ENCODE data around the gene PIK3AP1.
A peak's percentile ranks its signal among the peaks of the same experiment; 100 is the strongest.
"Not testable (repeated sequence)": the region's sequence is repeated elsewhere in the genome, so short reads cannot be mapped to it uniquely, and the experiment has no call there.

PIK3AP1 gene

DNA sequence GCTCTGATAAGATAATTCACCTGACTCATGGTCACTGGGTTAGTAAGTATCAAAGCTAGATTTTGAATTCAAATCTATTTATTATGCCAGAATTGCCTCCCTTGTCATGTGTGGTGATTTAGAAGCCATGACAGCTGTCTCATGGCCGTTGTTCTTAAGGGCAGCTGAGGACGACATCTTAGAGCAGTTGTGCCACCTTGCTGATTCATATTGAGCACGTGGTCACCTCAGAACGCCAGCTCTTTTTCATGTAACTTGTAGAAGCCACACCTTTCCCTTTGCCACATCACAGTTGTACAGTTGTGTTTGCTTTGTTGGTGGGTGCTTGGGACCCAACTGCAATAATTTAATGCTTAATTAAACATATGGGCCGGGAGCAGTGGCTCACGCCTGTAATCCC is 4.3 kb upstream of the PIK3AP1 start:
- no peak for DNase-seq

DNA sequence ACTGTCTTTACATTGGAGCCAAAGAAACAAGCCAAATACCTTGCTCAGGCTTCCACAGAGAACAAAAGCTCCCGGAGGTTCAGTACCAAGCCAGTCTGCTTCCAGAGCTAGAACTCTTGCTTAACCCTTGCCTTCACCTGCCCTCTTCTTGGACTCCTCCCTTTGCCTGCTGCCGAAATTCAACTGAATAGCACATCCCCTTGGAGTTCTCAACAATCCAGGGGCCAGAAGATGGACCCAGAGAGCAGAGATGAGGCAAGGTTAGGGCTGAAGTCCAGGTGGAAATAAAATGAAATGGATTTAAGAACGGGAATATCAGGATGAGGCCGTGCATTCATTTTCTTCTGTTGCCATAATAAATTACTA is 876 bp upstream of the PIK3AP1 start:
- no peak for DNase-seq

DNA sequence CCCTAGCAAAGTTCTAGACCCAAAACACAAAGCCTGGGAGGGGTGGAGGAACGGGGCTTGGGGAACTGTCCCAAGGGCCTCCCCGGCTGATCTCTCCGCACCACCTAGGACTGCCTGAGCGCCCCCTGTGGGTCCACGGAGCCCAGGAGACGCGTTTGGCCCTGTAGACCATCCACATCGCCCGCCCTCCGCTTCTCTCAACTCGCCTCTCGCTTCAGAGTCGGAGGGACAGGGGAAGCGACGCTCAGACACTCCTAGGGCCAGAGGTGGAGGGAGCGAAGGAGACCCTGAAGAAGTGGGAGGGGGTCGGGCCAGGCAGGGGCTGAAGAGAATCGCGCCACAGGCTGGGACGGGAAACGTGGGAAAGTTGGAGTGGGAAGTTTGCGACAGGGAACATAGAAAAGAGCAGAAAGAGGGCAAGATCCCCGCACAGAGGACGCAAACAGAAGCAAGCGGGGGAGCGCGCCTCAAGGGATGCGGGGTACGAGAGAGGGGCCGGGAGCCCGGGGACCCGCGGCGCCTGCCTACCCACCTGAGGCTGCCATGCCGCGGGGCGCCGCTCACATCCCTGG is 378 bp downstream of the PIK3AP1 start:
- peak; percentile 88 to 94 (median 92) for DNase-seq

DNA sequence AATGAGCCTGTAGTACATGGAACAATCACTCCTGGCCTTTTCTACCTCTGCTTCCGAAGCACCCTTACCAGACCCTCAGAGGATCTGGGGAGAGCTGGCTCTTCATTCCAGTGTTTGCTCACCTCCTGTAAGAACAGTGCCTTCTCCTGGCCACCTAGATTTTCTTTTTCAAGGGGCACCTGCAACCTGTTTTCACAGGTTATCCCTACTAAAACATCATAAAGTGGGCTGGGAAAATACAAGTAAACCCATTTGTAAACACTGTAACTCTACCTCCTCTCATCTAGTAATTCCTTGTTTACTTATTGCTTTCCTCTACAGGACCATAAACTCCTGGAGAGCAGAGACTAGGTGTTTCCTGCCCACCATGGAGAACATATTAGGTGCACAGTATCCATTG is 1.1 kb downstream of the PIK3AP1 start:
- no peak for DNase-seq

DNA sequence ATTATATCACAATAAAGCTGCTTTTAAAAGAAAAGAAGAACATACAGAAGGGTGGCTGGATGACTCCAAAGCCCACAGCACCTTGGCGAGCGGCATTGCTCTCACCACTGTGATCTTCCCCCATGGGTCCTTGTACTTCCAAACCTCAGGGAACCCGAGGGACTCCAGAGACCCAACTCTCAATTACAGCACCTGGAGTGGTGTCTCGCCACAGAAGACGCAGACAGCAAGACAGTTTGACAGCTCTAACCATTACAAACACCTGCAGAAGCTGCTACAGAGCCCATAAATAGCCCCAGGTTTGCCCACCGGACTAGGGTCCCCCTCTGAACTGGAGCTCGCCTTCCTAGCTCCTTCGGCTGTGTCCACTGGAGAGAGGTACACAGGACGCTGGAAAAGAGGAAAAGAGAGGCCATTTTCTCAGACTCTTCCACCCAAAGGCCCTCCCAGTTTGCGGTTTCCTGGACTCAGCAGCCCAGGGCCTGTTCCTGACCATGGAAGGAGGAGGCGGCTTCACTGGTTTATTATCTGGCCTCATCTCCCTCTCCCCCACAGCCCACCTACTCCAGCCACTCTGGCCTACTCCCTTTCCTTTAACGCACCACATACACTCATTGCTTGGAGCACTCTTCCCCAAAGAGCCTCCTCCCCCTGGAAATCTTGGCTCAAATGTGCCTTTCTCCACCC is 1.9 kb downstream of the PIK3AP1 start:
- DNase-seq = peak; percentile 55 to 66 (median 64)

DNA sequence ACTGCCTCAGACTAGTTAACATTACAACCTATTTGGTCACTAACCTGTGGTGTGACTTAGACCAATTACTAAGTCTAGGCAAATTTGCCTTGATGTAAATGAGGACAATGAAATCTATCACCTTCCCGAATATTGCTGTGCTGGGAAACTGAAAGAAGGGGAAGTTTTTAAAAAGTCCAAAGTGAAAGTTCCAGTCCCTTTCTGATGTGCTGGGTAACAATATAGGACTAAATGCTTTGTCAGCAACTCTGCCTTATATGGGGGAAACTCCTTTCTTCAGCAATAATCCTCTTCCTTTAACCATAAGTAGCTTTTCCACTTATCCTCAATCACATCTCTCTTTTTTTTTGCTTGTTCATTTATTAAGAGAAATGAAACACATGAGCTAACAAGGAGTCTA is 3.9 kb downstream of the PIK3AP1 start:
- DNase-seq = peak; percentile 34 to 87 (median 64)

DNA sequence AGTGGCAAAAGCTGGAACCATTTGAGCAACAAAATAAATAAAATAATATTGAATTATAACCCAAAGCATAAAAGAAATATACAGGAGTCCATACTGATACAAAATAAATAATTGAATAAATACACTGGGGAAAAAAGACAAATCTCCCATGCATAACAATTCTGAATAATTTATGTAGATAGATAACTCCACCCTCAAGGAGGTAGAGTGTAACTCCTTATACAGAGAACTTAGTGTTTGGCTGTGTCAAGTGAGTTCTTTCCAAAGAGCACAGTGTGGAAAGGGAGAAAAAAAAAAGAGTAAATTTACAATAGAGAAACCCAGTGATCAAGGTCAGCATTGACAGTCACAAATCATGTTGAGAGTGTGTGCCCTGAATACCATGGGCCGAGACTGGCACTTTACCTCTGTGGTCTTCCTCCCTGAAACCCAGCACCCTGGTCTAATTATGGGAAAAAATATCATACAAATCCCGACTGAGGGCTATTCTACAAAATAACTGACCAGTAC is 5.5 kb downstream of the PIK3AP1 start:
- DNase-seq = no peak

DNA sequence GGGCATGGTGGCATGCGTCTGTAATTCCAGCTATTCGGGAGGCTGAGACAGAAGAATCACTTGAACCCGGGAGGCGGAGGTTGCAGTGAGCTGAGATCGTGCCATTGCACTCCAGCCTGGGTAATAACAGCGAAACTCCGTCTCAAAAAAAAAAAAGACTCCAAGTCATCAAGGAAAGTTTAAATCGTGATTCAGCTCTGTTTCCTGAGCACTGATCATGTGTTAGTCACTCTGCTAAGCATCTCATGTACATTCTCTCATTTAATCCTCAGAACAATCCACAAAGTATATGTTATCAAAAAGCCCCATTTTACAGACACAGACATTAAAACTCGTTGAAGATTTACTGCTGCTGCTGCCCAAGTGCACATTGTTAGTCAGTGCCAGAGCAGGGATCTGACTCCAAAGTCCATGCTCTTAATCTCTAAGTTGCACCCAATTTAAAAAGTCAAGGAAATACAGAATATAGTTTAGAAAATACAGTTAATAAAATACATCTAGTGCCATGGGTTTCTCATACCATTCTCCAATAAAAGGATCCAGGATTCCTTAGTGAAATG is 6.2 kb downstream of the PIK3AP1 start:
- peak in 3 of 4 experiments; percentile 30 to 65 (median 51) for DNase-seq

DNA sequence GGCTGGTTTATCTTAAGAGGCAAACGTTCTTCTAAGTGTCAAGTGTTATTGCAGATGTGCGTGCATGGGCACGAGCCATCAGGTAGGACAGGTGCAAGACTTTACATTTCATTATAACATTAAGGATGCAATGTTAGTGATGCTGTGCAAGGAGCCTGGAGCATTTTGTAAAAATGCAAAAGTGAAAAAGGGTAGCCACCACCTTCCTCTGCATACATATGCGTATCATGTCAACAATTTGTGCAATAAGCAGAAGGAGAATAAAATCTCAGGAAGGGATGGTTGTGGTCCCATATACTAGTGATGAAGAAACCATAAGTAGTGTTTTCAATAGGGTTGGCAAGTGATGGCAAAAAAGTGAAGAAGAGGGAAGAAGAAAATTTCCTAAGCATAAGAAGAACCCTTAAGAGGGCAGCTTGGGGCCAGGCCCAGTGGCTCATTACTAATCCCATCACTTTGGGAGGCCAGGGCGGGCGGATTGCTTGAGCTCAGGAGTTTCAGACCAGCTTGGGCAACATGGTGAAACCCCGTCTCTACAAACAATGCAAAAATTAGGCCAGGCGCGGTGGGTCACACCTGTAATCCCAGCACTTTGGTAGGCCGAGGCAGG is 7.5 kb downstream of the PIK3AP1 start:
- DNase-seq = no peak

DNA sequence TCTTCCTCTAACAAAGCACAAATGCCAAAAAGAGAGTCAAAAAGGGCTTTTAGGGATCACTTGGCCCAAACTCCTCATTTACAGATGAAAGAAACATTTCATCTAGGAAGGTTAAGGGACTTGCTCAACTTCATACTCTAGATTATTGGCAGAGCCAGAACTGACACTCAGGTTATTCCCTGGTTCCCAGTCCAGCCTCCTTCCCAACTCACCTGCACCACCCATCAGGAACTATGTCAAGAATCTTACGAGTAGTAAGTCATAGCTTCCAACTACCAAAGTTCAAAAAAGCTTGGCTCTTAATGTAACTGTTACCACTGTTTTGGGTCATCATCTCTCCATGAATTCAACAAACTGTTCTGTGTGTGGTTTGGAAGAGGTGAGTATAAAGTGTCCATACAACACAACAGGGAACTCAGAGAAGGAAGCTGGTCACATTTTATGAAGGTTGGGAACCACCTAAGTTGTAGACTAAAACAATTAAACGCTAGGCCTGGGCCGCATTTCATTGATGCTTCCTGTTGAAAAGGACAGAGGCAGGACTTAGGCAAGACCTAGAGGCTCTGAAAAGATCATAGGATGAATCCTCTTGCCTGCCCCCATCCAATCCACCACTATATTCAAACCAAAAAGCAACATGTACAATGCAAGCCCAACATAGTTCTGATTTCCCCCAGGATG is 9.1 kb downstream of the PIK3AP1 start:
- DNase-seq = peak in 2 of 4 experiments; percentile 35 to 40

DNA sequence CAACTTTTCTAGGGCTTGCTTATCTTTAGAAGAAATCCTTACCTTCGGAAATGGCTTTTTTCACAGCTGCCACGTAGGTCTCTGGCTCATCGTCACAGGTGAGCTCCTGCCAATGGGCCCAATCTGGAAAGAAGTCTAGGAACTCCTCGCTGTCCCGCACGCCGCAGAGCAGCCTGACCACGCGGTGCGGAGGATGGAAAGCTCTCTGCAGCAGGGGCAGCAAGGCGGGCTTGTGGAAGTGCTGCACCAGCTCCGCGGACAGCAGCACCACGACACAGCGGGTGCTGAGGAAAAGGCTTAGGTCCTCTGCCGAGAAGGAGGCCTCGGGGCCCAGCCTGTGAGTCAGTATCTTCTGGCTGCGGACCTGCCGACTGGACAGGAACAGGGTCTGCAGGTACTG is 10.8 kb downstream of the PIK3AP1 start:
- no peak for DNase-seq

DNA sequence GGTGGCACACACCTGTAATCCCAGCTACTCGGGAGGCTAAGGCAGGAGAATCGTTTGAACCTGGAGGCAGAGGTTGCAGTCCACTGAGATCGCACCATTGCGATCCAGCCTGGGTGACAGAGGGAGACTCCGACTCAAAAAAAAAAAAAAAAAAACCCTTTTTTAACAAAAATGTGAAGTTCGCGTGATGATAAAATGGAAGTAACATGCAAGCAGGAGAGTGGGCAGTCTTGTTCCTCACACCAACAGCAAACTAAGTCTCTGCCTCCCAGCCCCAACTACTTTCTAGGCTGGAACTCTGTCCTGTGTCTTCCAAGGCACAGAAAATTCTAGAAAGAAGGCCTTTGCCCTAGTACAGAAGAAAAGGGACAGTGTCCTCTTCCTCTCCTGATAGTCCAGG is 11.3 kb downstream of the PIK3AP1 start:
- peak in 2 of 4 experiments; percentile 47 to 51 for DNase-seq

DNA sequence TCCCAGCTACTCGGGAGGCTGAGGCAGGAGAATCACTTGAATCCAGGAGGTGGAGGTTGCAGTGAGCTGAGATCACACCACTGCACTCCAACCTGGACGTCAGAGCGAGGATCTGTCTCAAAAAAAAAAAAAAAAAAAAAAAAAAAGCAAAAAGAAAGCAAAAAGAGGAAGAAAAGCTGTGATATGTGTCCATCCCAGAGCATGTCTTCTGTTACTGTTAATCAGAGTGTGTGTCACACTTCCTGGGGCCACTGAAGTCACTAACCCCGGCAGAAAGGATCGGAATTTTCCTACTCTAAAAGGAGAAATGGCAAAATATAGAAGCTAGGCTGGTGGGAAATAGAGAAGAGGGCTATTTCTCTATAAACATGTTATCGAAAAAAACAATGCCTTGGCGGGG is 11.9 kb downstream of the PIK3AP1 start:
- DNase-seq = peak; percentile 82 to 96 (median 92)

DNA sequence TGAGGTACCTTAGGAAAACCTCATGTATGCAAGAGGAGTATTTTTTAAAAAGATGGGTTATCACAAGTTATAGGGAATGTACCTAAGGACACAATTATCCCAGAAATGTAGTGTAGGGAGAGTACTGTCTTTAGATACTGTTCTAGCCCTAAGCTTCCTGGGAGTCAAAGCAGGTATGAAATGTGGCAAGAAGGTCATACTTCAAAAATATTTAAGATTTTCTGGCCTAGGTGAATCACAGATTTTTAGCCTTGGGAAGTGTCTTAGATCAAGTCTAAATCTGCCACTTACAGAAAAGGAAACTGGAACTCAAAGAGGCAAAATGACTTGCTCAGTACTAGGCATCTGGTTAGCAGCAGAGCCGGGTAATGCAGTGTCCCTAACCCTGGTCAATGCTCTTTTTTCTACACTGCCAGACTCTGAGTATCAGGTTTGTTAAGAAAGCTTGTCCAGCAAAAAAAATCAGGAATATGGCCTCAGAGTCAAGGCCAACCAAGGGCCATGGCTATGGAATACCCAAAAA is 13.9 kb downstream of the PIK3AP1 start:
- DNase-seq = no peak

DNA sequence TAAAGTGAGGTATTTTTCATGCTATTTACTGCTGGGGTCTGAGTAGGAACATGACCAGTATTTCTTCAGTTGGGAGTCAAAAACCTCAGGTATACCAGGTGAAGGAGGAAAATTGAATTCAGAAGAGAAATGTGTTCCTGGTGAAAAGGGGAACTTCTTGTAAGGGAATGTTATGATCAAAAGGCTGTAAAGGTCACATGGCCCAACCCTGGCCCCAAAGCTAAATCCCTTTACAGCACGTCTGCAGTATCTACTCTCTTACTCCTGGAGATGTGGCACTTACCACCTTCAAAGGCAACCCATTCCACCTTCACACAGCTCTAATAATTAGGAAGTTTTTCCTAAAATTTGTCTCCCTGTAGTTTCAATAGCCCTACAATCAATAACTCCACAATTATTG is 15.2 kb downstream of the PIK3AP1 start:
- DNase-seq = peak in 3 of 4 experiments; percentile 49 to 52 (median 50)

DNA sequence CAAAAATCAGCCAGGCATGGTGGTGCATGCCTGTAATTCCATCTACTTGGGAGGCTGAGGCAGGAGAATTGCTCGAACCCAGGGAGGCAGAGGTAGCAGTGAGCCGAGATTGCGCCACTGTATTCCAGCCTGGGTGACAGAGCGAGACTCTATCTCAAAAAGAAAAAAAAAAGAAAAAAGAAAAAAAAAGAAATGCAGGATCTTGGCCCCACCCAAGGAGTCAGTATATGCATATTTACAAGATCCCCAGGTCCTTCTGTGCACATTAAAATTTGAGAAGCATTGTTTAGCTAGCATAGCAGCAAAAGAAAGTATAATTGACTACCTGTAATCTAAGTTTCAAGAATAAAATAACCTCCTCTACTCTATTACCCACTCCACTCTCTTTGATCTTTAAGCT is 15.8 kb downstream of the PIK3AP1 start:
- DNase-seq = no peak

DNA sequence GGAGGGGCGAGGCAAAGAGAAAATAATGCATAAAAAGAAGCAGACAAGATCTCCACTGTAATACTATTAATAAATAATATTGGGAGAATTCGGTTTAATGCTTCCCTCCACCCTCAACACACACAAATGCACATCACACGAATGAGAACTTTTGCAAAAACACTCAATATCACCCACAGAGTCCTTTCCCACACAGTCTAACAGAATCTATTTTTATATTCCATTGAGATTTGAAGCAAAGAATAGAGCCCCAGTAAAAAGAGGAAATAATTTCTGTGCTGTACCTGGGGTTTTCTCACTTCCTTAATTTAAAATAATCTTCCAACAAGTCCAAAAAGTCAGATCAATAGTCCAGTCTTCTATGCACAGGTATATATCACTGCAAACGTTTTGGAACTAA is 17.0 kb downstream of the PIK3AP1 start:
- DNase-seq = no peak

DNA sequence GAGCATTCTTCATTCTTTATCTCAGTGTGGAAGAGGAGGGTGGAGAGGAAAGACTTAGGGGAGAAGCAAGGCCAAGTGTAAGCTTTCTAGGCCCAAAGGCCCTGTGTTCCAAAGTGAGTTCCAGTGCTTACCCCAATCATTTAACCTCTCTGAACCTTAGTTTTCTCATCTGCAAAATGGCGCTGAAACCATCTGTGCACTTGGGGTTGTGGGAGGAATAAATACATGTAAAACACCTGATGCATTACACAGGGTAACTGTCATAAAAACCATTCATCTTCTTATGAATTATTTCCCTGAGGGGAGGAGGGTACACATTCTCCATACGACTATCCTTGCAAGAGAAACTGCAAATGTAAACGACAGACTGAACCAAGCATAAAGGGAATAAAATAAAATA is 19.0 kb downstream of the PIK3AP1 start:
- DNase-seq = no peak

DNA sequence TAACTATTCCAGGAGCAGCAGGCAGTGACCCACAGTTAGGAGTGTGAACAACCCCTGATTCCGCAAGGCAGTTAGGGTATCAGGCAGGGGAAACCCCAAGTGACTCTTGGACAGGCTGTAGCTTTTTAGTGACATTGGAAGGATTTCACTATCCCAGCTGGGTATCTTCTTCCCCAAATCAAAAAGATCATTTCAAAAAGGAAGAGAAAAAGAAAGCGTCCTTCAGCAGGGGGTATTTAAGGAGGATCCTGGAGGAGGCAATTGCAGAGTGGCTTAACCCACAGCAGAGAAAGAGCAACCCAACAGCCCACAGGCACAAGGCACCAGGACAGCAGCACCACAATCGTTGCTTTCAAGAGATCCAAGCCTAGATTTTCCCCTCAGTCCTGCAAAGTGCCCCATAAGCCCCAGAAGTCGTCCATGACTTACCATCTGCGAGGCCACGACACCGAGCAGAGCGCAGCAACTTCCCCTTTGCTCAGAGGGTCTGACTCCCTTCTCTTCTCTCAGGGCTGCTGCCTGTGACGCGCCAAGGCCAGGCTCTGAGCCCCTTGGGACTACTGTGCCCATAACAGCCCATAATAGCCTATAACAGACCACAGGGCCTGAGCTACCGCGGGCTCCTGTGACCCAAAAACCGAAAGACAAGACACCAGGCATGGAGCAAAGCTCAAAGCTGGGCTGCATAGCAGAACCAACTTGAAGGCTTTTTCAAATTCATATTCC is 19.8 kb downstream of the PIK3AP1 start:
- DNase-seq = peak; percentile 77 to 86 (median 82)

DNA sequence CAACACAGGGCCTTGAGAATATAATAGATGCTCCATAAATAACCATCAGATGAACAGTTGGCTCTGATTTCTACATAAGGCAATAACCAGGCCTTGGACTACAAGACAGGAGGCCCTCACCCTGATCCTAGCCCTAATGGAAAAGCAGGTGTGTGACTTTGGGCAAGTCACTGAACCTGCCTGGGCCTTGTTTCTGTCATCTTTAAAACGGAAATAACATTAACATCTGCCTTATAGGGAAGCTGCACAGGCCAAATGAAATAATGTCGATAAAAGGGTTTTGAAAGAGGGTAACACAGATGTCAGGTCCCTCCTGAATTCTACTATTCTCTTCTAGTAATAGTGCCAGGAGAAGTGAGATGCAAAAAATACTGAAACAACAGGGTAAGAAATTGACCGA is 20.7 kb downstream of the PIK3AP1 start:
- no peak for DNase-seq

DNA sequence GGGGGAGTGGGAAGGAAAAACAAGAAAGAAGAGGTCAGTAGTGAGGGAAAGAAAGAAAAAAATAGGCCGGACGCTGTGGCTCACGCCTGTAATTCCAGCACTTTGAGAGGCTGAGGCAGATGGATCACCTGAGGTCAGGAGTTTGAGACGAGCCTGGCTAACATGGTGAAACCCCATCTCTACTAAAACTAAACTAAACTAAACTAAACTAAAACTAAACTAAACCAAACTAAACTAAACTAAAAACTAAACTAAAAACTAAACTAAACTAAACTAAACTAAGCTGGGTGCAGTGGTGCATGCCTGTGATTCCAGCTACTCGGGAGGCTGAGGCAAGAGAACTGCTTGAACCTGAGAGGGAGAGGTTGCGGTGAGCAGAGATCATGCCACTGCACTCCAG is 22.0 kb downstream of the PIK3AP1 start:
- DNase-seq = not testable (repeated sequence)

DNA sequence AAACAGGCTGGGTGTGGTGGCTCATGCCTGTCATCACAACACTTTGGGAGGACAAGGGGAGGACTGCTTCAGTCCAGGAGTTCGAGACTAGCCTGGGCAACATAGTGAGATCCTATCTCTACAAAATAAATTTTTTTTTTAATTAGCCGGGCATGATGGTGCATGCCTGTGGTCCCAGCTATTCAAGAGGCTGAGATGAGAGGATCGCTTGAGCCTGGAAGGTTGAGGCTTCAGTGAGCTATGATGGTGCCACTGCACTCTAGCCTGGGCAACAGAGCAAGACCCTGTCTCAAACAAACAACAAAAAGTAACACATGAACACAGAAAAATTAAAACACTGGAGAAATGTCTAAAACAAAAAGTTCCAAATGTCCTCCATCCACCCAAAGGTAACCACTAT is 22.9 kb downstream of the PIK3AP1 start:
- no peak for DNase-seq

Data from suppressor macrophage (primary cell).